Measurements from ENCODE around the gene TTC9C.
A peak's percentile ranks its signal among the peaks of the same experiment; 100 is the strongest.
"Not testable (repeated sequence)": the region's sequence is repeated elsewhere in the genome, so short reads cannot be mapped to it uniquely, and the experiment has no call there.

TTC9C gene

GRCh38 chr11:62728171-62728988, at the start of gene TTC9C:
TTC9C (plus strand) TSS chr11:62728486; CDS start chr11:62728849, 363 bp downstream.
- peak; percentile 58 to 69 (median 63) for DNase-seq (ENCODE audit: low read depth in 3 of 3, low spot score in 1 of 3)

GRCh38 chr11:62678770-62679696, 49.3 kb upstream of the TTC9C start, which contains the start of gene UBXN1:
UBXN1 (minus strand) TSS chr11:62679073; CDS start chr11:62678923, 150 bp downstream.
- DNase-seq (ENCODE audit: low read depth in 3 of 3, low spot score in 1 of 3), result peak in 2 of 3 donors; percentile 57 to 66

- no peak for DNase-seq (ENCODE audit: low read depth in 3 of 3, low spot score in 1 of 3)
These were observed 47.5 kb upstream of the TTC9C start for GRCh38 chr11:62680825-62681240.

GRCh38 chr11:62682518-62682917, 45.8 kb upstream of the TTC9C start:
- no peak for DNase-seq (ENCODE audit: low read depth in 3 of 3, low spot score in 1 of 3)

GRCh38 chr11:62687508-62688396, 40.5 kb upstream of the TTC9C start:
- DNase-seq (ENCODE audit: low read depth in 3 of 3, low spot score in 1 of 3), result no peak

GRCh38 chr11:62688491-62688890, 39.8 kb upstream of the TTC9C start:
- DNase-seq (ENCODE audit: low read depth in 3 of 3, low spot score in 1 of 3), result no peak

GRCh38 chr11:62689421-62690183, 38.7 kb upstream of the TTC9C start, which contains the start of gene LRRN4CL:
LRRN4CL (minus strand) TSS chr11:62689530; CDS start chr11:62688508, 1,022 bp downstream.
- DNase-seq (ENCODE audit: low read depth in 3 of 3, low spot score in 1 of 3), result no peak

GRCh38 chr11:62693624-62694023, 34.7 kb upstream of the TTC9C start:
- not testable (repeated sequence) for DNase-seq (ENCODE audit: low read depth in 3 of 3, low spot score in 1 of 3)

GRCh38 chr11:62694455-62695167, 33.7 kb upstream of the TTC9C start:
- peak; percentile 42 to 63 (median 59) for DNase-seq (ENCODE audit: low read depth in 3 of 3, low spot score in 1 of 3)

GRCh38 chr11:62702246-62702645, 26.0 kb upstream of the TTC9C start:
- DNase-seq (ENCODE audit: low read depth in 3 of 3, low spot score in 1 of 3), result no peak

GRCh38 chr11:62703921-62704320, 24.4 kb upstream of the TTC9C start:
- DNase-seq (ENCODE audit: low read depth in 3 of 3, low spot score in 1 of 3), result not testable (repeated sequence)

- DNase-seq (ENCODE audit: low read depth in 3 of 3, low spot score in 1 of 3), result no peak
These were observed 22.9 kb upstream of the TTC9C start for GRCh38 chr11:62705413-62705812.

- peak; percentile 88 to 93 (median 91) for DNase-seq (ENCODE audit: low read depth in 3 of 3, low spot score in 1 of 3)
These were observed 22.1 kb upstream of the TTC9C start for GRCh38 chr11:62705880-62706849.

GRCh38 chr11:62706850-62707247, 21.4 kb upstream of the TTC9C start:
- DNase-seq (ENCODE audit: low read depth in 3 of 3, low spot score in 1 of 3), result no peak

GRCh38 chr11:62707277-62707861, 20.9 kb upstream of the TTC9C start, which contains the start of the genes BSCL2 and GNG3:
BSCL2 (minus strand) TSS chr11:62707424; CDS start chr11:62707195, 229 bp downstream.
GNG3 (plus strand) TSS chr11:62707676; CDS start chr11:62708296, 620 bp downstream.
- no peak for DNase-seq (ENCODE audit: low read depth in 3 of 3, low spot score in 1 of 3)

GRCh38 chr11:62708392-62708791, 19.9 kb upstream of the TTC9C start:
- DNase-seq (ENCODE audit: low read depth in 3 of 3, low spot score in 1 of 3), result no peak

- no peak for DNase-seq (ENCODE audit: low read depth in 3 of 3, low spot score in 1 of 3)
These were observed 19.5 kb upstream of the TTC9C start for GRCh38 chr11:62708793-62709192.
